ENCODE data around the gene AP1S1. TPM values are rescaled to one million over a fixed set of nuclear protein-coding genes. Genes with fewer than 3 reads are reported as not detected.

Gene AP1S1
- total and polyA plus RNA-seq, 2 of the 13 experiments (the other 11 are each of a cell fraction or from before 2014, with no cell fraction given) = 57.5 to 68.1 TPM

DNA sequence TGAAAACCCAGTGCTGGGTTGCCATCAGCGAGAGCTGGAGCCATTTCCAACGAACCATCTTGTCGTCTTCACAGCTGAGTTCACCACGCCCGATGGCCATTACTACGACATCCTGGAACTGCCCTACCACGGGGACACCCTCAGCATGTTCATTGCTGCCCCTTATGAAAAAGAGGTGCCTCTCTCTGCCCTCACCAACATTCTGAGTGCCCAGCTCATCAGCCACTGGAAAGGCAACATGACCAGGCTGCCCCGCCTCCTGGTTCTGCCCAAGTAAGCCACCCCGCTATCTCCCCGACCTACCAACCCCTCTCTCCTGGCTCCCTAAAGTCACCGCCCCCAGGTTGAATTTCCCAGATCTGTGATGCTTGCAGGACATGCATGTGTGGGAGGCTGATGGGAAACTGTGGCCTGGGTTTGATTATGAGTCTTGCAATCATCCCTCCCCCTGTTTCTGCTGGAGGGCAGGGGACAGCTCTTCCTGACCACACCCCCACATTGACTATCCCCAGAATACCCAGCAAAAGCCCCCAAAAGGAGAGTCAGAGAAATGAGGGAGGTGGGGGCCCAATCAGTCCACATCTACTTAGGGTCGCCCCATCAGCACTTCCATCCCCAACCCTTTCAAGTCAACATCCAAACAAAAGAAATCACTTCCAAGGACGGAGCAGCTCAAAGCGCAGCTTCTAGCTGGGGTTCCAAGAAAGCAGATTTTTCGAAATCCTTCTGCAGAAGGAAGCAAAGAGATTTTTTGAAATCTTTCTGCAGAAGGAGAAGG, 20.5 kb upstream of the AP1S1 start (continued):
- TF ChIP-seq ZNF318 (CRISPR knock-in tag; IDR thresholded peaks at IDR 0.05) (no peak), ZBTB7A (CRISPR knock-in tag; IDR thresholded peaks at IDR 0.05) (no peak), ZZZ3 (CRISPR knock-in tag; IDR thresholded peaks at IDR 0.05; ENCODE audit: borderline replicate concordance) (no peak), CBFB (CRISPR knock-in tag; IDR thresholded peaks at IDR 0.05) (no peak), SALL2 (CRISPR knock-in tag; IDR thresholded peaks at IDR 0.05) (no peak), ZFX (CRISPR knock-in tag; IDR thresholded peaks at IDR 0.05; ENCODE audit: low read depth) (0 out of 2 replicates have a peak, but pooled peaks have one; percentile 19)
- TF ChIP-seq, protein P1, sequence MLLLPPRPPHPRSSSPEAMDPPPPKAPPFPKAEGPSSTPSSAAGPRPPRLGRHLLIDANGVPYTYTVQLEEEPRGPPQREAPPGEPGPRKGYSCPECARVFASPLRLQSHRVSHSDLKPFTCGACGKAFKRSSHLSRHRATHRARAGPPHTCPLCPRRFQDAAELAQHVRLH (CRISPR knock-in tag; IDR thresholded peaks at IDR 0.05; ENCODE audit: borderline replicate concordance, low read depth) = no peak
- TF ChIP-seq, protein P2, sequence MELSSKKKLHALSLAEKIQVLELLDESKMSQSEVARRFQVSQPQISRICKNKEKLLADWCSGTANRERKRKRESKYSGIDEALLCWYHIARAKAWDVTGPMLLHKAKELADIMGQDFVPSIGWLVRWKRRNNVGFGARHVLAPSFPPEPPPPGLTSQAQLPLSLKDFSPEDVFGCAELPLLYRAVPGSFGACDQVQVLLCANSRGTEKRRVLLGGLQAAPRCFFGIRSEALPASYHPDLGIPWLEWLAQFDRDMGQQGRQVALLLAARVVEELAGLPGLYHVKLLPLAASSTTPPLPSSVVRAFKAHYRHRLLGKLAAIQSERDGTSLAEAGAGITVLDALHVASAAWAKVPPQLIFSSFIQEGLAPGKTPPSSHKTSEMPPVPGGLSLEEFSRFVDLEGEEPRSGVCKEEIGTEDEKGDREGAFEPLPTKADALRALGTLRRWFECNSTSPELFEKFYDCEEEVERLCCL (CRISPR knock-in tag; IDR thresholded peaks at IDR 0.05; ENCODE audit: borderline replicate concordance) = no peak

All from HepG2 (cell line).